D721Med (cell line): ENCODE measurements around the gene ACTRT2.

Experiments used
- DNase-seq: peaks from one replicate; pipeline ENCODE4 v3.0.0; 2011; ENCODE audit warnings: low spot score; ENCODE audit not compliant: insufficient read length
- FAIRE-seq: peaks from 2 replicates; lab custom pipeline; 2011; peaks lifted over from hg19 to GRCh38; lab: Jason Lieb, UNC
- CTCF ChIP-seq: IDR thresholded peaks from 2 replicates; pipeline ENCODE4 v1.5.1; 2012; ENCODE audit warnings: mild to moderate bottlenecking, control low read depth; ENCODE audit not compliant: insufficient read depth; ENCODE audit errors: missing control alignments

The ACTRT2 gene

GRCh38 chr1:3030663-3031381, 9.6 kb downstream of the ACTRT2 start:
- FAIRE-seq (no peak), DNase-seq (no peak)
- no peak for TF ChIP-seq CTCF

DNA sequence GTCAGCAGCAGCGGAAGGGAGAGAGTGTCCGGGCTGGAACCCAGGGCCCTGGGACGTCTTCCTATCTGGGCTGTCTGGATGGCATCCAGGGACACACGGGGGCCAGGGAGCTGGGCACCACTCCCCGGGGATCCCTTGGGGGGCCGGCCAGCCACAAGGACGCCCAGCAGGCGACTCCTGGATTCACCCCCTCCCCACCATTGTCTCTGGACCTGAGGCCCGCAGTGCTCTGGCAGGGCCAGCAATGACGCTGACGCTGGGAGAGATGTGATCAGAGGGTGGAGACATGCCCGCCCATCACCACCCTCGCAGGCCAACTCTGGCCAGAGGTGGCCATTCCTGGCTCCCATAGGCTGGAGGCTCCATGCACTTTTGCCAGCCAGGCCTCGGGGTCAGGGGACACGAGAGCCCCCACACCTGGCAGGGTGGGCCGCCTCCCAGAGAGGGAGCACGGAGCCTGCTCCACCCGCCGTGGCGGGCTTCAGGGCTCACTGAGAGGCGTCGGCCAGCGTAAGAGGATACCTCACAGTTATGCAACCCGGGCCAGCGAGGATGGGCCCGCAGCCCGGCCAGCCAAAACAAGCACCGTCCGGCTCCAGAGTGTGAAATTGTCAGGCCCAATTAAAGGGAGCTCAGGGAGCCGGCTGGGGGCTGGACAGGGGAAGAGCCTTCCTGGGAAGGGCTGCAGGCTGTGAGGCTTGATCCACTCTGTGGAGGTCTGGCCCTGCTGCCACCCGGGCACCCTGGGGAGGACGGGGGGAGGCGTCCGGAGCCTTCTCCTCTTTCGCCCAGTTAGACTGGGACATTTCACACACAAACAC, 10.3 kb downstream of the ACTRT2 start:
- no peak for TF ChIP-seq CTCF
- DNase-seq (no peak), FAIRE-seq (no peak)

DNA sequence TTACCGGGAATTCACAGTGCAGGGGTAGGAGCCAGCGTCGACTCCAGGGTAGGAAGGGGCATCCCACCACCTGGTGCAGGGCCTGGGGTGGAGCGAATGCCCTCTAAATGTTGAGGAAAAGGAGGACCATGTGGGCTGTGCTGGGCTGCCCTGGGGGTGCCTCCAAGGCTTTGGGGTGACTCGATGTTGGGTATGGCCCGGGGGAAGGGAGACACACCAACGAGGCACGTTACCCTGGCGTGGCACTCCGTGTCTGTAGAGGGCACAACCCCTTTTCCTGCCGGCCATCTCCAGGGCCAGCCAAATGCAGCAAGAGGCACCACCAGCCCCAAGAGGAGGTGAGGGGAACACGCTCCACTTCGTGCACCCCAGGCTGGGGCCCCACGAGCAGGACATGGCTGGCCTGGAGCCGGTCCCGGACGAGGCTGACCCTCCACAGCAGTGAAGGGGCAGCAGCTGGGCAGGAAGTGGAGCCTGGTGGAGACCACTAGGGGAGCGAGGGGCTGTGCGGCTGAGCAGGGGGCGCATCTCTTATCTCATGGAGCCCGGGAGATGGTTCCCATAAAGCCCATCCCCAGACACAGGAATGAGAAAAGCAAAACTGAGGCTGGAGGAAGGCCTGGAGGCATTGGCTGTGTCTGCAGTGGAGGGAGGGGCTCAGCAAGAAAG, 11.2 kb downstream of the ACTRT2 start:
- no peak for FAIRE-seq
- no peak for DNase-seq
- TF ChIP-seq CTCF = no peak

DNA sequence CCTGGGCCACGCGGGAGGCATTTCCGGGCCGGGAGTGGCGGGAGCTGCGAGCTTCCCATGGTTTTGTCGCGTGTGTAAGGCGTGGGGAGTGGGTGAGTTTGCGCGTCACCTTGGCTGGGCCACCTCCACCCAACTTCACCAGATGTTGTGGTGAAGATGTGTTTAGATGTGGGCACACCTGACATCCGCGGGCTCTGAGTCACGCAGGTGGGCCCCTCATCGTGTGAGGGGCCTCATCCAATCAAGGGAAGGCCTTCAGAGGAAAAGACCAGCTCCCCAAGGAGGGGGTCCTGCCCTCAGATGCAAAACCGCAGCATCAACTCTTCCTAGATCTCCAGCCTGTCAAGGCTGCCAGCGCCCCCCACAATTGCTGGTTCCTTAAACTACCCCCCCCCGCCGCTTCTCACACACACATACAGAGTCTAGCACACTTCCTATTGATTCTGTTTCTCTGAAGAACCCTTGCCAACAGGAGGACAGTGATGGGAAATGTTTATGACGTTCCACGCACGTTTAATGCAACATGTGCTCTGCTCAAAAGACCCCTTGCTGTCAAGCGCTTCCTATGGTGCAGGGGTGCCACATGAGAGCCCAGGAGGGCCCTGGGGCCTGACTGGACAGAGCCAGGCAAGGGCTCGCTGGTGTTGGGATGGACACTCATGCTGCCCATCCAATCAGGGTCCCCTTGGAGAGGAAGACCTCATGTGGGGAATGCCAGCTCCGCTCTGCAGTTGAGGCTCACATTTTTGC, 11.9 kb downstream of the ACTRT2 start:
- FAIRE-seq = no peak
- no peak for TF ChIP-seq CTCF

GRCh38 chr1:3033790-3034090, 12.5 kb downstream of the ACTRT2 start:
- FAIRE-seq = no peak
- TF ChIP-seq CTCF = no peak

More for the DNA sequence above, 11.9 kb downstream of the ACTRT2 start:
- no peak for DNase-seq

DNA sequence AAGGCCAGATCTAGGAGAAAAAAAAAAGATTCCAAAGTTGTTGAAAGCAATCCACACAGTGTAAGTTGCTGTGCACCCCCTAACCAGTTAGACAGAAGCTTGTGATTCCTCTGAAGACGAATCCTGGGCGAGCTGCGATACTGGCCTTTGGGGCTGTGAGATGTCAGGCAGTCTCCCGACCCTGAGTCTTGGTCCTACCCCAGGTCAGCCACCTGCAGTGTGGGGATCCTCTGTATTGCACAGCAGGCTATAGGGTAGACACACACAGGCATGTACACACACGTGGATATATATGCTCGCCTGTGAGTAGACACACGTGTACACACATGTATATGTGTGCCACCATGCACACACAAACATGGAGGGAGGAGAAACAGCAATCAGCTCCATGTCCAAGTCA, 12.9 kb downstream of the ACTRT2 start:
- FAIRE-seq (no peak), DNase-seq (no peak)
- no peak for TF ChIP-seq CTCF

More at GRCh38 chr1:3033790-3034090, 12.5 kb downstream of the ACTRT2 start:
- DNase-seq = no peak
